WERI-Rb-1 (cell line): Measurements from ENCODE around the gene CCDC169.

Source experiments
- DNase-seq: peaks from one replicate; pipeline ENCODE4 v3.0.0-alpha.2; 2020
- H3K27ac ChIP-seq: fragments of 250-450 bp; sonication (Bioruptor Pico); 2 replicates; pipeline ENCODE4 v1.5.1; 2020; ENCODE audit warnings: mild to moderate bottlenecking, moderate library complexity
- H3K27me3 ChIP-seq: fragments of 250-450 bp; sonication (Bioruptor Pico); 2 replicates; pipeline ENCODE4 v1.5.1; 2021; ENCODE audit warnings: mild to moderate bottlenecking, low read depth, moderate library complexity; ENCODE audit not compliant: insufficient read depth, severe bottlenecking
- H3K36me3 ChIP-seq: fragments of 250-450 bp; sonication (Bioruptor Pico); 2 replicates; pipeline ENCODE4 v1.5.1; 2020; ENCODE audit warnings: mild to moderate bottlenecking, moderate library complexity
- H3K4me3 ChIP-seq: 2 replicates; pipeline ENCODE4 v1.5.1; 2011; ENCODE audit warnings: low read depth, mild to moderate bottlenecking, control low read depth, low read length
- H3K9me3 ChIP-seq: fragments of 250-450 bp; sonication (Bioruptor Pico); 2 replicates; pipeline ENCODE4 v1.5.1; 2021; ENCODE audit warnings: mild to moderate bottlenecking, moderate library complexity; ENCODE audit not compliant: severe bottlenecking
- TF ChIP-seq, protein P1 (sequence below): IDR thresholded peaks from 2 replicates; pipeline ENCODE4 v1.5.1; 2011; ENCODE audit warnings: low read depth, mild to moderate bottlenecking, control low read depth, inconsistent platforms, low read length

CCDC169 gene

DNA sequence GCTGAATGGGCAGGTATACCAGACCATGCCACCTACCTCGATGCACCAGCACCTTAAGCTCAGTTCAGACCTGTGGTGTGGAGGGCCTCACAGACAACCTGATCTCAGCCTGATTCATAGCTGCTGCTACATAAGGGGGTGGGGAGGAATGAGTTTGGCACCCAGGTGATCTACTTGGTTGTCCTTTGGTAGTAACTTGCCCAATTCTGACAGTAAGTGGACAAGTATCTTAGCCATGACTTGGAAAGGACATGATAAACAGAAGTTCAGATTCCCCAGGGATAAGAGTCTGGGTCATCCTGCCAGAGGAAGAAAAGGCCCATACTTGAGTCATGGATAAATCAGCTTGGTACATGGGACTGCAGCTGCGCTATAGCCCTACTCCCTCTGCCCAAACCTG is 54.9 kb downstream of the CCDC169 start:
- no peaks in the 10 kb centered on the region for H3K27me3 ChIP-seq
- no peaks in the 10 kb centered on the region for H3K9me3 ChIP-seq
- H3K36me3 ChIP-seq: peaks cover 3% of the 10 kb centered on the region; the same call in 1 of the 2 replicates
- TF ChIP-seq, protein P1, sequence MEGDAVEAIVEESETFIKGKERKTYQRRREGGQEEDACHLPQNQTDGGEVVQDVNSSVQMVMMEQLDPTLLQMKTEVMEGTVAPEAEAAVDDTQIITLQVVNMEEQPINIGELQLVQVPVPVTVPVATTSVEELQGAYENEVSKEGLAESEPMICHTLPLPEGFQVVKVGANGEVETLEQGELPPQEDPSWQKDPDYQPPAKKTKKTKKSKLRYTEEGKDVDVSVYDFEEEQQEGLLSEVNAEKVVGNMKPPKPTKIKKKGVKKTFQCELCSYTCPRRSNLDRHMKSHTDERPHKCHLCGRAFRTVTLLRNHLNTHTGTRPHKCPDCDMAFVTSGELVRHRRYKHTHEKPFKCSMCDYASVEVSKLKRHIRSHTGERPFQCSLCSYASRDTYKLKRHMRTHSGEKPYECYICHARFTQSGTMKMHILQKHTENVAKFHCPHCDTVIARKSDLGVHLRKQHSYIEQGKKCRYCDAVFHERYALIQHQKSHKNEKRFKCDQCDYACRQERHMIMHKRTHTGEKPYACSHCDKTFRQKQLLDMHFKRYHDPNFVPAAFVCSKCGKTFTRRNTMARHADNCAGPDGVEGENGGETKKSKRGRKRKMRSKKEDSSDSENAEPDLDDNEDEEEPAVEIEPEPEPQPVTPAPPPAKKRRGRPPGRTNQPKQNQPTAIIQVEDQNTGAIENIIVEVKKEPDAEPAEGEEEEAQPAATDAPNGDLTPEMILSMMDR: no peak
- H3K27ac ChIP-seq: no peak overlapping the region
- no peak for DNase-seq
- H3K4me3 ChIP-seq: no peak overlapping the region

DNA sequence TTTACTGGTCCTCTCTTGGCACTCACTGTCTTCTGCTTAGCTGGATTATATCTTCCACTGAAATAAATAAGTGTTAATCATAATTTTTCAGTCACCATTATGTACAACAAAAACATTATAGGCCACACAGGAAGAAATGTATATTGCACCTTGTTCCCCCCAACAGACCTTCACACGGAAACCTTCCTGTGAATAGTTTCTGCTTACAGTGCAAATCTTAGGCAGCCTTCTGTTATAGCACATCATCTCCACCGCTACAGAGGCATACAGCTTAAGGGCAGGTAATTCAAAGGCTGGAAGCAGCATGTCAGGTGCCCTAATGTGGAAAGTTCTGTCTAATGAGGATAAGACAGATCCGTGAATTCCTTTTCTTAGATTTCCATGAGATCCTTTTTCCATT is 66.4 kb downstream of the CCDC169 start:
- H3K36me3 ChIP-seq: no peaks in the 10 kb centered on the region
- no peaks in the 10 kb centered on the region for H3K9me3 ChIP-seq
- H3K4me3 ChIP-seq: no peak overlapping the region
- H3K27ac ChIP-seq: no peak overlapping the region
- H3K27me3 ChIP-seq: no peaks in the 10 kb centered on the region
- DNase-seq: no peak
- TF ChIP-seq, protein P1: no peak

DNA sequence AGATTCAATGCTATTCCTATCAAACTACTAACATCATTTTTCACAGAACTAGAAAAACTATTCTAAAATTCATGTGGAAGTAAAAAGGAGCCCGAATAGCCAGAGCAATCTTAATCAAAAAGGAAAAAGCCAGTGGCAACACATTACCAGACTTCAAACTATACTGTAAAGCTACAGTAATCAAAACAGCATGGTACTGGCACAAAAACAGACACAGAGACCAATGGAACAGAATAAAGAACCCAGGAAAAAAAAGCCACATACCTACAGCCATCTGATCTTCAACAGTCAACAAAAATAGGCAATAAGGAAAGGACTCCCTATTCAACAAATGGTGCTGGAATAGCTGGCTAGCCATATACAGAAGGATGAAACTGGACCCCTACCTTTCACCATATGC is 72.9 kb downstream of the CCDC169 start:
- Histone ChIP-seq H3K9me3 (no peaks in the 10 kb centered on the region), H3K36me3 (no peaks in the 10 kb centered on the region), H3K4me3 (no peak overlapping the region), H3K27me3 (no peaks in the 10 kb centered on the region), H3K27ac (no peak overlapping the region)
- no peak for DNase-seq
- TF ChIP-seq, protein P1: no peak

DNA sequence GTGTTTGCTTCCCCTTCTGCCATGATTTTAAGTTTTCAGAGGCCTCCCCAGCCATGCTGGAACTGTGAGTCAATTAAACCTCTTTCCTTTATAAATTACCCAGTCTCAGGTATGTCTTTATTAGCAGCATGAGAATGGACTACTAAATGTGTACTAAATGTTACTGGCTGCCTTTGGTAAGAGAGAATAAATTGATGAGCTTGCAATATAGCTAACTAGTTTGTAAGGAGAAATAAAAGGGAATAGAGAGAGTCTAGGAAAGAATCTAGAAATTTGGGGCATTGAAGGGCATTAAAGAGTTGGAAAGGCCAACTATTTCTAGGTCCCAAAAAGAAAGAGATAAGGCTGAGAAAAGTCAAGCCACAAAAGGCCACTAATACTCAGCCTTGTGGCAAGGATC is 77.7 kb downstream of the CCDC169 start:
- TF ChIP-seq, protein P1: no peak
- Histone ChIP-seq H3K36me3 (no peaks in the 10 kb centered on the region), H3K27ac (no peak overlapping the region), H3K27me3 (no peaks in the 10 kb centered on the region), H3K9me3 (no peaks in the 10 kb centered on the region), H3K4me3 (no peak overlapping the region)
- no peak for DNase-seq

DNA sequence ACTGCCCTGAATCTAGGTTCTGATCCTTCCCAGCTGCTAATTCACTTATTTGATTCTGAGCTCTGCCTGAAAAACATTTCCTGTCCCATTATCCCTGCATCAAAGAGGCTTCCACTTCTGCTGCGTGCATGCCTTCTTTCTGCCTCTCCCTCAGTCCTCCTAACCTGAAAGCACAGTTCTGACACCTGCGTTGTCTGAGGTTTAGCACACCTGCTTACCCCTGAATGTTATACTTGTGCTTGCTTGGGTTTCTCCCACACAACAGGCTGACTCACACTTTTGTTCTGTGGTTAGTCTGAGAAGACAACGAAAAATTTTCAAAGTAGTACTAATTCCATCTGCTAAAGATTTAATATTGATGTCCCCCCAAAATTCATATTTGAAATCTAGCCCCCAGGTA is 80.2 kb downstream of the CCDC169 start:
- DNase-seq: no peak
- Histone ChIP-seq H3K27me3 (no peaks in the 10 kb centered on the region), H3K4me3 (no peak overlapping the region), H3K36me3 (no peaks in the 10 kb centered on the region), H3K27ac (no peak overlapping the region), H3K9me3 (no peaks in the 10 kb centered on the region)
- TF ChIP-seq, protein P1: no peak

DNA sequence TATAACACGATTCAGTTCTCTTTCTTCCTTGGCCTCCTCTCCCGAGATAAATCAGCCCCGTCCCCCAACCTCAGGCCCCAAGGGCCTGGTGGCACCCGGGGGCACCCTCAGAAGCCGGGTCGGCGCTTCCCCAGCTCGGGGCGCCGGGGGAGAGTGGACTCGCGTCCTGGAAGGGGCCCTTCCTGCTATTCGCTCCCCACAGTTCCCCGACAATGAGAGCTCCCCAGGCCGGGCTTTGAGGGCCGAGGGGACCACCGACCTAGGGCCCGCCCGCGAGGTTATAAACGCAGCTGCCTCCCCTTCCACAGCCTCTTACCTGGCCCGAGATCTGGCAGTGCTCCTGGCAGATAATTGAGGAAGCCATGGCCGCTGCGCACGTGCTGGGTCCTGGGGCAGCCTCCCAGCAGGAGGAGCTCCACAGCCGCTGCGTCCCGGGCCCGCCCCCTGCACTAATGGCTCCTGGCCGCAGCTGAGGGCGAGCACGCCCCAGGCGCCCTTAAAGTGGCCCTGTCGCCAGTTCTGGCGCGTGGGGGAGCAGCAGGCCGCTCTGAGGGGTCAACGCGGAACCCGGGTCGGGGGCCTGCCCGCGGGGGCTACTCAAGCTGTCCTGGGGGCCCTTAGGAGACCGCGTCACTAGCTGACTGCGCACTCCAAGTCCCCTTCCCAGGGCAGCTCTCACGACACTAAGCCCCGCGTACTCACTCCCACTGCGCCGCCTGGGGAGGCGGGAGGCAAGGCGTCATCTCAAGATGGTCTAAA is 83.3 kb downstream of the CCDC169 start, which contains the start of gene SOHLH2:
SOHLH2 (minus strand) TSS at position 394 of the 759 bp plus-strand sequence; CDS start at position 364, 30 bp downstream.
- no peak for DNase-seq
- no peak within 1 kb of the TSS for H3K4me3 ChIP-seq
- H3K9me3 ChIP-seq: no peaks in the 10 kb centered on the region
- no peak within 1 kb of the TSS for H3K27ac ChIP-seq
- TF ChIP-seq, protein P1: no peak
- no peaks in the 10 kb centered on the region for H3K36me3 ChIP-seq
- H3K27me3 ChIP-seq: no peaks in the 10 kb centered on the region
